Hypothalamus (tissue), 51 donors: ENCODE data around the gene EMID1.
A peak's percentile ranks its signal among the peaks of the same experiment; 100 is the strongest.
"Not testable (repeated sequence)": the region's sequence is repeated elsewhere in the genome, so short reads cannot be mapped to it uniquely, and the experiment has no call there.

ENCODE experiments used
- DNase-seq, 51 donors: peaks; one replicate each; lab custom pipeline; 2025; lab: John Stamatoyannopoulos, UW

EMID1 gene

GRCh38 chr22:29225422-29226090, 19.9 kb downstream of the EMID1 start:
- DNase-seq, result peak in 4 of 51 donors; percentile 11 to 39 (median 25)

- DNase-seq, result no peak
Observed at GRCh38 chr22:29226351-29226981, 20.8 kb downstream of the EMID1 start.

GRCh38 chr22:29230972-29231875, 25.5 kb downstream of the EMID1 start:
- no peak for DNase-seq

GRCh38 chr22:29231971-29232959, 26.6 kb downstream of the EMID1 start:
- peak in 4 of 51 donors; percentile 5 to 27 (median 12) for DNase-seq

GRCh38 chr22:29233277-29233877, 27.7 kb downstream of the EMID1 start:
- no peak for DNase-seq

GRCh38 chr22:29240481-29240880, 34.8 kb downstream of the EMID1 start:
- not testable (repeated sequence) for DNase-seq

- DNase-seq, result no peak
Observed at GRCh38 chr22:29243874-29244446, 38.3 kb downstream of the EMID1 start.

GRCh38 chr22:29244785-29245625, 39.3 kb downstream of the EMID1 start:
- DNase-seq, result no peak

- DNase-seq, result peak in 42 of 51 donors; percentile 13 to 77 (median 48)
Observed at GRCh38 chr22:29245626-29246385, 40.1 kb downstream of the EMID1 start.

GRCh38 chr22:29247891-29248290, 42.2 kb downstream of the EMID1 start:
- DNase-seq, result not testable (repeated sequence)

GRCh38 chr22:29251265-29251664, 45.6 kb downstream of the EMID1 start:
- DNase-seq, result no peak

- DNase-seq, result no peak
Observed at GRCh38 chr22:29251981-29252911, 46.5 kb downstream of the EMID1 start.

GRCh38 chr22:29253561-29254285, 48.0 kb downstream of the EMID1 start:
- DNase-seq, result no peak

- DNase-seq, result no peak
Observed at GRCh38 chr22:29254286-29254660, 48.6 kb downstream of the EMID1 start.

- DNase-seq, result no peak
Observed at GRCh38 chr22:29255064-29255621, 49.4 kb downstream of the EMID1 start.
